ENCODE data around the gene KLHL3.
"Not testable (repeated sequence)": the region's sequence is repeated elsewhere in the genome, so short reads cannot be mapped to it uniquely, and the experiment has no call there.

Gene KLHL3, protein sequence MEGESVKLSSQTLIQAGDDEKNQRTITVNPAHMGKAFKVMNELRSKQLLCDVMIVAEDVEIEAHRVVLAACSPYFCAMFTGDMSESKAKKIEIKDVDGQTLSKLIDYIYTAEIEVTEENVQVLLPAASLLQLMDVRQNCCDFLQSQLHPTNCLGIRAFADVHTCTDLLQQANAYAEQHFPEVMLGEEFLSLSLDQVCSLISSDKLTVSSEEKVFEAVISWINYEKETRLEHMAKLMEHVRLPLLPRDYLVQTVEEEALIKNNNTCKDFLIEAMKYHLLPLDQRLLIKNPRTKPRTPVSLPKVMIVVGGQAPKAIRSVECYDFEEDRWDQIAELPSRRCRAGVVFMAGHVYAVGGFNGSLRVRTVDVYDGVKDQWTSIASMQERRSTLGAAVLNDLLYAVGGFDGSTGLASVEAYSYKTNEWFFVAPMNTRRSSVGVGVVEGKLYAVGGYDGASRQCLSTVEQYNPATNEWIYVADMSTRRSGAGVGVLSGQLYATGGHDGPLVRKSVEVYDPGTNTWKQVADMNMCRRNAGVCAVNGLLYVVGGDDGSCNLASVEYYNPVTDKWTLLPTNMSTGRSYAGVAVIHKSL

GRCh38 chr5:137735555-137736284, at the start of gene KLHL3:
KLHL3 (minus strand) TSS chr5:137736089; CDS start chr5:137735646, 443 bp downstream.
- peak; percentile 8 to 63 (median 26) for DNase-seq

DNA sequence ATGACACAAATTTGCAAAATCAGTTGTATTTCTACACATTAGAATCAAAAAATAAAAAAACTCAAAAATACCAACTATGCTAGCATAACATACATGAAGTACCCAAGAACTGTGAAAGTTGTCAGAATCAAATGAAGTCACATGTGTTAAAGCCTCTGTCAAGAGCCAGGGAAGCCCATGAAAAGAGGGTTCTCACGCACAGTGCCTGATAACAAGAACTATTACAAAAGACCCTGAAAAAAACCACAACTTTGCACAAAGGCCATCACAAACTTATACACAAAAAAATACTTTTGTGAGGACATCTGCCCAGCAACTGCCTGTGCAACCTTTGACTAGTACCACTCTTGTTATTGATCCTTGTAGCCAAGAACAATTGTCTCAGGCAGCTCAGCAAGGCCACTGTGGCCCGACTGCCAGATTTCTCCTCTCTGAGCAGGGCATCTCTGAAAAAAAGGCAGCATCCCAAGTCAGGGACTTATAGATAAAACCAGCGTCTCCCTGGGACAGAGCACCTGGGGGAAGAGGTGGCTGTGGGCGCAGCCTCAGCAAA, 47.2 kb upstream of the KLHL3 start:
- DNase-seq: no peak

DNA sequence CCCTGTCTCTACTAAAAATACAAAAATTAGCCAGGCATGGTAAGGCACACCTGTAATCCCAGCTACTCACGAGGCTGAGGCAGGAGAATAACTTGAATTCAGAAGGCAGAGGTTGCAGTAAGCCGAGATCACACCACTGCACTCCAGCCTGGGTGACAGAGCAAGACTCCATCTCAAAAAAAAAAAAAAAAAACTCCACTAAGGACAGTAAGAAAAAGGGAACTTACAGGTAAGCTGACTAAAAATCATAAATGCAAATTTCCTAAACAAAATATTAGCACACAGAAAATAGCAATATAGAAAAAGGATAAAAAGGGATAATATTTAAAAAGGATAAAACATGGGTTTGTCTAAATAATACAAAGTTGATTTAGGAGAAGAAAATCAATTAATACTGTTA, 46.2 kb upstream of the KLHL3 start:
- DNase-seq: no peak

DNA sequence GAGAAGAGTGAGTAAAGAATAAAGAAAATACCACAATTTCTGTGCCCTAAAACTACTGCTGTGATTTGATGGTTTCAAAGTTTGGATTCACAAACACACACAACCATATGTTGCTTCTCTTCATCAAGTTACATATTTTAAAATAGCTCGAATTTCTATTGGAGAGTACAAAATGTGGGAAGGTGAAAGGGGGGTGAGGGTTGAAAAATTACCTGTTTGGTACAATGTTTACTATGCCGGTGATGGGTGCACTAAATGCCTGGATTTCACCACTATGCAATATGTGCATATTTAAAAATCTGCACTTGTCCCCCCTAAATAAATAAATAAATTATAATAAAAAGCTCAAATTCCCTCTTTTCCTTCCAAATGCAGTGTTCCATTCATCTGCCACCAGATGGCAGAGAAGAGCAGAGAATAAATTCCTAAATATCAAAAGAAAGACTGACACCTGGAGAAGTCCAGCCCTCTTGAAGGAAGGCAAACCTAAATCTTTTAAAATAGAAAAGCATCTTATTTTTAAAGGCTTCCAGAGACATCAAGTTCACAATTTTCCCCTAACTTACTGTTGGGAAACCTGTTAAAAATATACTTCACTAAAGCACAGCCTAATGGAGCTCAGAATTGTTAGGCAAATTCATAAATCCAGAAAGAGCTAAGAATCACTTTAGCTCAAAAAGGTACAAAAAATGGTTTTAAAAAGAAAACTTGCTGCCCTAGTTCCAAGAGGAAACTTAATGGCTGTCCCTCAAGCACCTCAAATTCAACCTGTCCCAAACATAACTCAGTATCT, 43.1 kb upstream of the KLHL3 start:
- DNase-seq: peak in 2 of 6 experiments; percentile 20 to 28

- not testable (repeated sequence) for DNase-seq
Measured at GRCh38 chr5:137767937-137768336, 32.0 kb upstream of the KLHL3 start.

DNA sequence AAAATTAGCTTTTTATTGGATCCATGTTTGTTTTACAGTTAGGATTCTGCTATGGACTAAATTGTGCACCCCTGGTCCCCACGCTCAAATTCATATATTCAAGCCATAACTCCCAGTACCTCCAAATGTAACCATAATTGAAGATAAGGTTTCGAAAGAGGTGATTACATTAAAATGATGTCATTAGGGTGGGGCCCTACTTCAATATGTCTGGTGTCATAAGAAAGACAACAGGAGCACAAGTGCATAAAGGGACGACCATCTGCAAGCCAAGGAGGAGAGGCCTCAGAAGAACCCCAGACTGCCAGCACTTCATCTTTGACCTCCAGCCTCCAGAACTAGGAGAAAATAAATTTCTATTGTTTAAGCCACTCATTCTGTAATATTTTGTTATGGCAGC, 25.7 kb upstream of the KLHL3 start:
- DNase-seq: no peak

DNA sequence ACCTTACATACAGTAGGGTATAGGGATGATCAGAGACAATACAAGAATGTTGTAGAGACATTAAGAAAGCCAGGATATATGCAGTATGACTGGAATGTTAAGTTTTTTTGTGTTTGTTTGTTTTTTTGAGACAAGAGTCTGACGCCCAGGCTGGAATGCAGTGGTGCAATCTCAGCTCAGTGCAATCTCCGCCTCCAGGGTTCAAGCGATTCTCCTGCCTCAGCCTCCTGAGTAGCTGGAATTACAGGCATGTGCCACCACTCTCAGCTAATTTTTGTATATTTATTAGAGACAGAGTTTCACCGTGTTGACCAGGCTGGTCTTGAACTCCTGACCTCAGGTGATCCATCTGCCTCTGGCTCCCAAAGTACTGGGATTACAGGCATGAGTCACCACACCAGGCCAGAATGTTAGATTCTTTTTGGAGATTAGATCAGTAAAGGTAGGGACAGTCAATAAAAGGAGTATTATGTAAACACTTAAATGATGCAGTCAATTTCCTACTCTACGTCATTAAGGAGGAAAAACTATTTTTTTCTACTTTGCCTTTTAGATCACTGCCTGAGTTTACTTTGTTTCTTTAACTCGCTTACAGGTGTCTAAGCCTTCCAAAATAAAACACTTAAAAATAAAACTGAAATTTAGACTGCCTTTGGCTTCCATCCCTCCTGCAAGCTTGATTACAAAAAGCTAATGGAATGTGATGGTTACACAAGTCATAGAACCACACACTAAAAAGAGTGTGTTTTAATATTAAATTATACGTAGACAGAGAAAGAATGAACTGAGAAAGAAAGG, 25.0 kb upstream of the KLHL3 start:
- no peak for DNase-seq

GRCh38 chr5:137760294-137760693, 24.4 kb upstream of the KLHL3 start:
- DNase-seq: no peak

DNA sequence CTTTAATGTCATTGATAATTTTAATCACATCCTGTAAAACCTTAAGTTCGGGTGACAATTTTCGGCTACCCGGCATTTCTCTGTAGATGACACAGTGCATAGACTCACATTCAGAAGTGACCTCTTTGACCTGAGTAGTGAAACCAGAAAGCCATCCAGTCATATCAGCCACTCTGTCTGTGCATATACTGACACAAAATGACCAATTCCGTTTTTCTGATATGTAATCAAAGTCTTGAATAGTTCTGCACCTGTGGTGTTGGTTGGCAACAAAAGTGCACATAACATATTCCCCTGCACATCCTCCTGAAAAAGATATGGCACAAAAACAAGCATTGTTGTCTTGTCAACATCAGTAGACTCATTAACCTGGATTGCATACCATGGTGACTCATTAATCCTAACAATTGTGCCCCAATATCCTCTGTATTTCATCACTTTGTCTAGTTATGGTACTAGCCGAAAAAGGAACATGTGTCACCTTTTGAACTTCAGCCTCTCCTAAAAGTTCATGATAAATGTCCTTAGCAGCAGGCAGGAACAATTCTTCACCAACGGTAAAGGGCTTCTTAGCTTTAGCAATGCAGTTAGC, 22.9 kb upstream of the KLHL3 start:
- no peak for DNase-seq

- no peak for DNase-seq
Measured at GRCh38 chr5:137758121-137758520, 22.2 kb upstream of the KLHL3 start.

DNA sequence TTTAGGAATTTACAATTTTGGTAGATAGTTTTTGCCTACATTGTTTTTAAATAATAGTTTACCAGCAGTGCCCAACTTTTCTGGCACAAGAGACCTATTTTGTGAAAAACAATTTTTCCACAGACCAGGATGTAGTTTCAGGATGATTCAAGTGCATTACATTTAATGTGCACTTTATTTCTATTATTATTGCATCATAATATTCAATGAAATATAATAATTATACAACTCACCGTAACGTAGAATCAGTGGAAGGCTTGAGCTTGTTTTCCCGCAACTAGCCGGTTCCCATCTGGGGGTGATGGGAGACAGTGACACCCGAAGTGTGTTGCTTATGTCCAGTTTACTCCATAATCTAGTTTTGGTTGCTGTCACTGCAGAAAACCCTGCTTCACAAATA, 21.7 kb upstream of the KLHL3 start:
- no peak for DNase-seq

DNA sequence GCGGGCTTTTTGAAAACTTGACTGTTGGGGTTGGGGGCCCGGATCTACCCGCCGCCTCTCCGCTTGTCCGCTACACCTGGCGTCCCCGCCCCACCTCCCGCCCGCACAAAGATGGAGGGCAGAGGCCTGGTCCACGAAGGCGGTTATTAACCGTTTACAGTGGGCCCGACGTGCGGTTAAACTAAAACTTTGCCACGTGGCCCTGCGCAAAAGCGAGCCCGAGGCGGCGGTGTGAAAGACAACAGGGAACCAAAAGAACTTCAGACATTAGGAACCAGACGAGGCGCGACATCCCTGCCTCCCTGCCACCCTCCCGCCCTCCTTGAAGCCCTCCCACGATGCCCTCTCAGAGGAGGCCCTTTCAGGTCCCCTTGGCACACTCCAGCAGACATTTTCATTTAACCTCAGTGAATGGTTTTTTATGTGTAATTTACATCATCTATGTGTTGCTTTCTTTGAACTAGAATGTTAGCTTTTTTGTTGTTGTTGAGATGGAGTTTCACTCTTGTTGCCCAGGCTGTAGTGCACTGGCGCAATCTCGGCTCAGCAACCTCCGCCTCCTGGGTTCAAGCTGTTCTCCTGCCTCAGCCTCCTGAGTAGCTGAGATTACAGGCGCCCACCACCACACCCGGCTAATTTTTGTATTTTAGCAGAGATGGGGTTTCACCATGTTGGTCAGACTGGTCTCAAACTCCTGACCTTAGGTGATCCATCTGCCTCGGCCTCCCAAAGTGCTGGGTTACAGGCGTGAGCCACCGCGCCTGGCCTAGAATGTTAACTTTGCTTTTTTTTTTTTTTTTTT, 19.3 kb upstream of the KLHL3 start:
- no peak for DNase-seq

GRCh38 chr5:137754188-137754960, 18.5 kb upstream of the KLHL3 start, which contains the start of gene HNRNPA0:
HNRNPA0 (minus strand) TSS chr5:137754363; CDS start chr5:137754066, 297 bp downstream.
- peak; percentile 95 to 100 (median 99) for DNase-seq

DNA sequence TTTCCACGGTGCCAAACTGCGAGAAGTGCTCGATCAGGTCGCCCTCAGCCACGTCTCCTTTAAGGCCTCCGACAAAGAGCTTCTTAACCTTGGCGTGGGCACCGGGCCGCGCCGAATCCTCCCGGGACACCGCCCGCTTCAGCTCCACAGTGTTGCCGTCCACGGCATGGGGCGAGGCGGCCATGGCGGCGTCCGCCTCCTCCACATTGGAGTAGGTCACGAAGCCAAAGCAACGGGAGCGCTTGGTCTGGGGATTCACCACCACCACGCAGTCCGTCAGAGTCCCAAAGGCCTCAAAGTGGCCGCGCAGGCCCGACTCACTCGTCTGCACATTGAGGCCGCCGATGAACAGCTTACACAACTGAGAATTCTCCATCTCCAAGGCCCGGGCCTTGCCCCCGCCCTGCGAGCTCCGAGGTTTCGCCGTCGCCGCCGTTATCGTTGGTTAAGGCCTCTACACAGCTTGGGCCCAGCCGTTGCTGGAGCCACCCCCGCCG, 17.9 kb upstream of the KLHL3 start:
- DNase-seq: peak in 3 of 6 experiments; percentile 37 to 71 (median 61)

GRCh38 chr5:137752905-137753690, 17.2 kb upstream of the KLHL3 start:
- DNase-seq: peak in 5 of 6 experiments; percentile 18 to 64 (median 36)

GRCh38 chr5:137751869-137752491, 16.1 kb upstream of the KLHL3 start:
- peak in 3 of 6 experiments; percentile 25 to 42 (median 34) for DNase-seq

DNA sequence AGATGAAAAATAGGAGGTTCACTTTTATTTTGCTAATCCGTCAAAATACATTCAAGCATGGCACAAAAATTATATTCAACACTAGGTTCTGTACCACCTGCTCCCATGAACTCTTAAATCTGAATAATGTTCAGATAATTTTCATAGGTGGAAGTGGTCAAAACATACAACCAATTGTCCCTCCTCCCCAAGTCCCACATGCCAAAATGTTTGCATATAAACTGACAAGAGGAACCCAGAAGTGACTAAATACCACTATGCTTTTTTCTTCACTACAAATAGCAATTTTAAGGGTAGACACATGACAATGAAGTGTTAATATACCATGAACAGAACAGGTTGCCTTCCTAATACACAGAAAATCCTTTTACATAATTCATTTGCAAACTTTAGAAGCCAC, 14.5 kb upstream of the KLHL3 start:
- DNase-seq: no peak

DNA sequence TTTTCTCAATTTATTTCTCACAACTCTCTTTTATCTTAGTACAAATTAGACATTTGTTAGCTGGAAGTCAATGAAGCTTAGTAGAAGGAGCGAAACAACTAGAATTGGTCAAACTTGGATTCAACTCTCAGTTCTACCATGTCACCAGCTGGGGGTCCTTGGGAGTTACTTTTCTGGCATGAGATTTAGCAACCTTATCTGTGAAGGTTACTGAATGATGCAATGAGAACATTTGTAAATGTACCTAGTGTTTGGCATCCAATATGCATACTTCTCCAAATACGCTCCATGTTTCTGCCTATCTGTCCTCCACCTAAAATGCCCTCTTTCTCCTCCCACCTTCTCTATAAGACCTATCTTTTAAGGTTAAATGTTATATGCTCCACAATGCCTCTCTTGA, 12.0 kb upstream of the KLHL3 start:
- DNase-seq: no peak
